OCI-LY7 (cell line): ENCODE data around the gene HTR7. TPM values are rescaled to one million over a fixed set of nuclear protein-coding genes. Genes with fewer than 3 reads are reported as not detected.
"Not testable (repeated sequence)": the region's sequence is repeated elsewhere in the genome, so short reads cannot be mapped to it uniquely, and the experiment has no call there.

ENCODE experiments used
- BruUV-seq: library from RNA; stranded (reverse); fragments of 400-500 nt; replicated peaks from 2 replicates; lab custom pipeline; 2021; lab: Mats Ljungman, UMichigan
- CTCF ChIA-PET: fragments of 300-600 bp; sonication (Branson Sonifier 250); formaldehyde crosslinking; loops from one replicate; lab custom pipeline; 2022; ENCODE audit warnings: antibody characterized with exemption; ENCODE audit not compliant: unreplicated experiment; lab: Charles Lee
- POLR2A ChIA-PET: fragments of 300-600 bp; sonication (Branson Sonifier 250); formaldehyde crosslinking; loops from one replicate; lab custom pipeline; 2022; ENCODE audit warnings: antibody characterized with exemption; lab: Charles Lee
- DNase-seq: peaks from one replicate; pipeline ENCODE4 v3.0.0-alpha.2; 2015; ENCODE audit warnings: low spot score
- H2AFZ ChIP-seq: fragments of 200-600 bp; sonication (generic), shearing (Covaris generic); 2 replicates; pipeline ENCODE4 v1.6.1; 2014; ENCODE audit warnings: mild to moderate bottlenecking, antibody characterized with exemption, low read length, moderate library complexity
- H3K27ac ChIP-seq: fragments of 200-600 bp; sonication (generic); 2 replicates; pipeline ENCODE4 v1.5.1; 2014; ENCODE audit warnings: mixed run types, low read depth, mild to moderate bottlenecking, moderate library complexity, low read length, inconsistent platforms; ENCODE audit not compliant: poor library complexity, severe bottlenecking
- H3K36me3 ChIP-seq: fragments of 200-600 bp; sonication (generic); 2 replicates; pipeline ENCODE4 v1.6.1; 2014; ENCODE audit warnings: mild to moderate bottlenecking, antibody characterized with exemption, low read length, moderate library complexity, mixed read lengths; ENCODE audit not compliant: insufficient read depth
- H3K4me1 ChIP-seq: fragments of 200-600 bp; sonication (generic); 2 replicates; pipeline ENCODE4 v1.5.1; 2014; ENCODE audit warnings: mild to moderate bottlenecking, low read length; ENCODE audit not compliant: insufficient read depth, poor library complexity, severe bottlenecking
- H3K4me2 ChIP-seq: fragments of 200-600 bp; sonication (generic); 2 replicates; pipeline ENCODE4 v1.6.1; 2014; ENCODE audit warnings: mild to moderate bottlenecking, low read length
- H3K4me3 ChIP-seq: fragments of 200-600 bp; sonication (generic); 2 replicates; pipeline ENCODE4 v1.5.1; 2014; ENCODE audit warnings: mild to moderate bottlenecking, low read depth, low read length; ENCODE audit not compliant: poor library complexity, severe bottlenecking
- H3K79me2 ChIP-seq: fragments of 200-600 bp; sonication (generic); 2 replicates; pipeline ENCODE4 v1.6.1; 2016; ENCODE audit warnings: low read depth, mild to moderate bottlenecking, low read length, moderate library complexity, mixed read lengths; ENCODE audit not compliant: insufficient read depth
- H3K9me2 ChIP-seq: fragments of 200-600 bp; sonication (generic); 2 replicates; pipeline ENCODE4 v1.6.1; 2016; ENCODE audit warnings: mild to moderate bottlenecking, low read length, mixed read lengths; ENCODE audit not compliant: insufficient read depth
- H3K9me3 ChIP-seq: fragments of 200-600 bp; sonication (generic); 2 replicates; pipeline ENCODE4 v1.6.1; 2014; ENCODE audit warnings: mild to moderate bottlenecking, mixed run types, low read length, mixed read lengths
- H4K20me1 ChIP-seq: fragments of 200-600 bp; sonication (generic); 2 replicates; pipeline ENCODE4 v1.6.1; 2014; ENCODE audit warnings: mild to moderate bottlenecking, antibody characterized with exemption, low read length, moderate library complexity, mixed read lengths; ENCODE audit not compliant: insufficient read depth
- CTCF ChIP-seq: fragments of 200-600 bp; sonication (generic); conservative IDR thresholded peaks from 2 replicates; pipeline ENCODE4 v1.5.1; 2014; ENCODE audit warnings: mild to moderate bottlenecking, antibody characterized with exemption, low read length, moderate library complexity, mixed read lengths
- EZH2phosphoT487 ChIP-seq: fragments of 200-600 bp; sonication (generic); IDR thresholded peaks from 2 replicates; pipeline ENCODE4 v1.6.1; 2018; ENCODE audit warnings: low read depth, borderline replicate concordance, mild to moderate bottlenecking, mixed run types, antibody characterized with exemption, low read length, moderate library complexity, mixed read lengths
- intact Hi-C: fragments of 100-400 bp; cut with micrococcal nuclease; formaldehyde crosslinking; loops from one replicate; pipeline ENCODE4 v1.10.0; 2022; ENCODE audit not compliant: unreplicated experiment
- total RNA-seq, 2 experiments: library from RNA; depleted of rRNA in 1 of 2; stranded (reverse); fragments of >200 nt in 1 of 2; shearing (Covaris generic) in 1 of 2; gene quantifications; 2 replicates each; pipeline ENCODE4 v1.2.3, GENCODE V29; 2014 to 2022

The HTR7 gene
- total RNA-seq, 2 experiments from 2014 or later, result 0.10 TPM; not detected in 1

- ChIA-PET CTCF (no interaction called here), POLR2A (no interaction called here)
- H3K4me2 ChIP-seq, result no peak overlapping the region
- H3K9me2 ChIP-seq, result no peaks in the 10 kb centered on the region
- intact Hi-C loops, result no loop called here
- TF ChIP-seq EZH2phosphoT487 (no peak), CTCF (no peak)
- H3K4me3 ChIP-seq, result no peak overlapping the region
- no peaks in the 10 kb centered on the region for H4K20me1 ChIP-seq
- no peaks in the 10 kb centered on the region for H3K9me3 ChIP-seq
- no peak overlapping the region for H3K27ac ChIP-seq
- DNase-seq, result no peak
- no peaks in the 10 kb centered on the region for H3K4me1 ChIP-seq
- no peaks in the 10 kb centered on the region for H3K36me3 ChIP-seq
- no TSS peak for BruUV-seq
- H2AFZ ChIP-seq, result no peak overlapping the region
- H3K79me2 ChIP-seq, result no peaks in the 10 kb centered on the region
Observed at GRCh38 chr10:90822508-90822907, 35.3 kb downstream of the HTR7 start.

- H3K79me2 ChIP-seq, POLR2A ChIA-PET, H4K20me1 ChIP-seq, intact Hi-C loops, CTCF ChIA-PET, H3K4me3 ChIP-seq, BruUV-seq, H3K36me3 ChIP-seq, H3K4me1 ChIP-seq, H3K9me2 ChIP-seq, DNase-seq, H3K4me2 ChIP-seq, H3K27ac ChIP-seq, H3K9me3 ChIP-seq, H2AFZ ChIP-seq: not testable (repeated sequence)
Observed at GRCh38 chr10:90821864-90822263, 36.0 kb downstream of the HTR7 start.

GRCh38 chr10:90819911-90820310, 37.9 kb downstream of the HTR7 start:
- POLR2A ChIA-PET, result interaction anchor here (0.8 kb wide), 1 partner anchor 62 kb away, joined by 3 read pairs; no protein-coding TSS in a partner anchor
- Histone ChIP-seq H3K36me3 (no peaks in the 10 kb centered on the region), H3K4me3 (no peak overlapping the region), H3K9me2 (no peaks in the 10 kb centered on the region), H3K27ac (no peak overlapping the region), H2AFZ (no peak overlapping the region), H3K4me2 (no peak overlapping the region), H3K4me1 (no peaks in the 10 kb centered on the region), H4K20me1 (no peaks in the 10 kb centered on the region), H3K79me2 (no peaks in the 10 kb centered on the region), H3K9me3 (no peaks in the 10 kb centered on the region)
- CTCF ChIA-PET, result no interaction called here
- BruUV-seq, result no TSS peak
- no peak for DNase-seq
- intact Hi-C loops, result no loop called here
- TF ChIP-seq CTCF (no peak), EZH2phosphoT487 (no peak)
